Hepatocyte (in vitro differentiated cells): ENCODE results near the gene PHKB.

Experiments
- CTCF ChIP-seq: fragments of 200-600 bp; sonication (generic); IDR thresholded peaks from 2 replicates; pipeline ENCODE4 v1.5.1; 2016; ENCODE audit warnings: antibody characterized with exemption, mild to moderate bottlenecking; ENCODE audit not compliant: poor library complexity
- EZH2 ChIP-seq: fragments of 200-600 bp; sonication (generic); IDR thresholded peaks from 2 replicates; pipeline ENCODE4 v1.6.1; 2016; ENCODE audit warnings: antibody characterized with exemption, mild to moderate bottlenecking, borderline replicate concordance

- TF ChIP-seq CTCF = no peak
- TF ChIP-seq EZH2 = no peak
Observed at GRCh38 chr16:47624563-47624962, 163.4 kb downstream of the PHKB start.
